Measurements from ENCODE around the gene P2RY10. TPM values are rescaled to one million over a fixed set of nuclear protein-coding genes. Genes with fewer than 3 reads are reported as not detected.

The P2RY10 gene
- total RNA-seq, 1 donor from 2014 or later: not detected

Other genes starting within 250 kb of the P2RY10 start
- not detected for gene LPAR4, start 197.7 kb upstream of the P2RY10 start, total RNA-seq
- 0.10 TPM for gene GPR174, start 199.3 kb downstream of the P2RY10 start, total RNA-seq